Measurements from ENCODE around the gene DYNC1I2. TPM values are rescaled to one million over a fixed set of nuclear protein-coding genes. Genes with fewer than 3 reads are reported as not detected.

The DYNC1I2 gene
- total and polyA plus RNA-seq, 2 of the 4 experiments (the other 2 are of a cell fraction): 110 to 114 TPM

GRCh38 chr2:171745806-171746205 is 58.5 kb downstream of the DYNC1I2 start:
- no peak overlapping the region for H3K18ac ChIP-seq (ENCODE audit: low read depth, low read length)
- H3K4me2 ChIP-seq (ENCODE audit: low read depth, low read length): no peak overlapping the region
- ChIA-PET POLR2A (ENCODE audit: unreplicated experiment) (no interaction called here), CTCF (interaction anchor here (0.6 kb wide), 1 partner anchor 261 kb away, joined by 3 read pairs; no protein-coding TSS in a partner anchor)
- 0 out of 2 replicates have a peak, but pooled peaks cover 3% of the 10 kb centered on the region for H3K9me1 ChIP-seq (ENCODE audit: insufficient read depth, low read length)
- H3K27ac ChIP-seq (ENCODE audit: insufficient read depth, low read length): no peak overlapping the region
- TF ChIP-seq CTCF (conservative IDR thresholded peaks at IDR 0.05; ENCODE audit: low read depth, low read length): no peak
- no peak for TF ChIP-seq FOS (IDR thresholded peaks at IDR 0.05; ENCODE audit: low read depth, low read length)
- TF ChIP-seq USF2 (IDR thresholded peaks at IDR 0.05; ENCODE audit: low read depth, low read length): no peak
- no peak for TF ChIP-seq MAZ (IDR thresholded peaks at IDR 0.05; ENCODE audit: borderline replicate concordance, low read depth, low read length)
- TF ChIP-seq NFE2L2 (IDR thresholded peaks at IDR 0.05; ENCODE audit: low read depth, low read length): no peak
- TF ChIP-seq SMC3 (IDR thresholded peaks at IDR 0.05; ENCODE audit: low read depth, low read length): no peak
- no peak overlapping the region for H2AFZ ChIP-seq (replicated peaks; ENCODE audit: low read length, poor library complexity)
- H3K27me3 ChIP-seq (ENCODE audit: control insufficient read depth, insufficient read depth, low read length): no peaks in the 10 kb centered on the region
- ATAC-seq (ENCODE audit: low read depth): no peak
- in situ Hi-C loops (cut with MboI; ENCODE audit: low sequenced_read_pairs): no loop called here
- H2AK9ac ChIP-seq (replicated peaks; ENCODE audit: low read depth, low read length, poor library complexity): no peak overlapping the region
- H4K8ac ChIP-seq (ENCODE audit: low read depth in 2 of 2, low read length in 2 of 2): no peak overlapping the region
- H2BK120ac ChIP-seq (ENCODE audit: low read depth, low read length): no peak overlapping the region
- H3K9me3 ChIP-seq (ENCODE audit: control insufficient read depth, insufficient read depth, low read length): no peaks in the 10 kb centered on the region
- H3K56ac ChIP-seq (ENCODE audit: extremely low read depth, insufficient read depth, low read length): no peak overlapping the region
- H2BK20ac ChIP-seq (ENCODE audit: low read depth, low read length): no peak overlapping the region
- no CpG with 5 or more reads among the region's 4 CpGs for WGBS, 2 experiments (ENCODE audit: extremely low coverage in 2 of 2, insufficient read length in 1 of 2)
- dilution Hi-C loops (cut with HindIII; ENCODE audit: low sequenced_read_pairs, unreplicated experiment): no loop called here
- H2BK15ac ChIP-seq (ENCODE audit: low read depth, low read length): no peak overlapping the region
- no TSS peak for BruUV-seq (replicated peaks)
- H4K20me1 ChIP-seq (ENCODE audit: insufficient read depth, low read length): peaks cover 9% of the 10 kb centered on the region; the same call in 1 of the 2 replicates
- H3K9ac ChIP-seq (ENCODE audit: low read depth, low read length): no peak overlapping the region
- H3K79me1 ChIP-seq (ENCODE audit: low read depth in 1 of 2, low read length in 2 of 2): peaks cover 16 to 19% of the 10 kb centered on the region in 2 experiments
- DNase-seq: no peak
- no peak overlapping the region for H4K5ac ChIP-seq (ENCODE audit: low read depth, low read length)
- H3K4me3 ChIP-seq (ENCODE audit: insufficient read depth, low read depth, low read length): no peak overlapping the region
- H3K4ac ChIP-seq (ENCODE audit: low read depth, low read length): no peak overlapping the region
- no peak overlapping the region for H2AK5ac ChIP-seq (ENCODE audit: low read depth, low read length)
- H4K91ac ChIP-seq (ENCODE audit: insufficient read depth, low read depth, low read length): no peak overlapping the region
- intact Hi-C loops (cut with micrococcal nuclease): no loop called here
- H2BK5ac ChIP-seq (ENCODE audit: low read depth, low read length, poor library complexity, severe bottlenecking): no peak overlapping the region
- no peak overlapping the region for H3K23ac ChIP-seq (ENCODE audit: low read depth, low read length)
- H3K4me1 ChIP-seq (ENCODE audit: control insufficient read depth, insufficient read depth, low read length): 0 out of 2 replicates have a peak, but pooled peaks cover under 1% of the 10 kb centered on the region
- no peak overlapping the region for H3K14ac ChIP-seq (replicated peaks; ENCODE audit: low read depth, low read length)
- H3K36me3 ChIP-seq (ENCODE audit: control insufficient read depth, insufficient read depth, low read length): peaks cover 32% of the 10 kb centered on the region
